ENCODE data around the gene HSD3B7.

DNA sequence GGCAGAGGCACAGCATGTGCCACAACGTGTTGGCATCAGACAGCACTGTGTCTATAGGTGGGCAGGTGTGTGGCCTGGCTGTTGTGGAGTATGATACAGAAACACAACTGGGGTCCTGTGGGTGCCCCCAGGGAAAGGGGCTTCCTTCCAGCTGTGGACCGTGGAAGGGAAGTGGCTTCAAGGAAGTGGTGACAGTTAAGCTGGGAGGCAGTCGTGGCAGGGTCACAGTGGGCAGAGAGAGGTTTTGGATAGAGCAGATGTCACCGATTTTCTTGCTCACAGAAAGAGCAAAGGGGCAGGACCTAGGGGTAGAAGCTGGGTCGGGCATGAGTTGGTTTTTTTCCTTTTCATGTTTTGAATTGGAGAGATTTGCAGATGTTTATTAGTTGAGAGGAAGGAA lies 47.3 kb upstream of the HSD3B7 start:
- TF ChIP-seq, protein P1, sequence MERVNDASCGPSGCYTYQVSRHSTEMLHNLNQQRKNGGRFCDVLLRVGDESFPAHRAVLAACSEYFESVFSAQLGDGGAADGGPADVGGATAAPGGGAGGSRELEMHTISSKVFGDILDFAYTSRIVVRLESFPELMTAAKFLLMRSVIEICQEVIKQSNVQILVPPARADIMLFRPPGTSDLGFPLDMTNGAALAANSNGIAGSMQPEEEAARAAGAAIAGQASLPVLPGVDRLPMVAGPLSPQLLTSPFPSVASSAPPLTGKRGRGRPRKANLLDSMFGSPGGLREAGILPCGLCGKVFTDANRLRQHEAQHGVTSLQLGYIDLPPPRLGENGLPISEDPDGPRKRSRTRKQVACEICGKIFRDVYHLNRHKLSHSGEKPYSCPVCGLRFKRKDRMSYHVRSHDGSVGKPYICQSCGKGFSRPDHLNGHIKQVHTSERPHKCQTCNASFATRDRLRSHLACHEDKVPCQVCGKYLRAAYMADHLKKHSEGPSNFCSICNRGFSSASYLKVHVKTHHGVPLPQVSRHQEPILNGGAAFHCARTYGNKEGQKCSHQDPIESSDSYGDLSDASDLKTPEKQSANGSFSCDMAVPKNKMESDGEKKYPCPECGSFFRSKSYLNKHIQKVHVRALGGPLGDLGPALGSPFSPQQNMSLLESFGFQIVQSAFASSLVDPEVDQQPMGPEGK (CRISPR knock-in tag; IDR thresholded peaks at IDR 0.05; ENCODE audit: borderline replicate concordance), result no peak
- TF ChIP-seq ZFP30 (CRISPR knock-in tag; IDR thresholded peaks at IDR 0.05) (no peak), ZNF70 (CRISPR knock-in tag; IDR thresholded peaks at IDR 0.05) (no peak)
- TF ChIP-seq, protein P2, sequence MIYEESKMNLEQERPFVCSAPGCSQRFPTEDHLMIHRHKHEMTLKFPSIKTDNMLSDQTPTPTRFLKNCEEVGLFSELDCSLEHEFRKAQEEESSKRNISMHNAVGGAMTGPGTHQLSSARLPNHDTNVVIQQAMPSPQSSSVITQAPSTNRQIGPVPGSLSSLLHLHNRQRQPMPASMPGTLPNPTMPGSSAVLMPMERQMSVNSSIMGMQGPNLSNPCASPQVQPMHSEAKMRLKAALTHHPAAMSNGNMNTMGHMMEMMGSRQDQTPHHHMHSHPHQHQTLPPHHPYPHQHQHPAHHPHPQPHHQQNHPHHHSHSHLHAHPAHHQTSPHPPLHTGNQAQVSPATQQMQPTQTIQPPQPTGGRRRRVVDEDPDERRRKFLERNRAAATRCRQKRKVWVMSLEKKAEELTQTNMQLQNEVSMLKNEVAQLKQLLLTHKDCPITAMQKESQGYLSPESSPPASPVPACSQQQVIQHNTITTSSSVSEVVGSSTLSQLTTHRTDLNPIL (CRISPR knock-in tag; IDR thresholded peaks at IDR 0.05; ENCODE audit: low read depth), result no peak

Data from SK-N-SH treated with all-trans-retinoic acid at 6 μM for 48 hours (cell line).